GM21825 (cell line): ENCODE data around the gene TTLL9.
"Not testable (repeated sequence)": the region's sequence is repeated elsewhere in the genome, so short reads cannot be mapped to it uniquely, and the experiment has no call there.

Experiments used
- ATAC-seq: cut with Tn5 transposase; IDR thresholded peaks from one replicate; pipeline ENCODE4 v1.9.1; 2021; ENCODE audit warnings: mild to moderate bottlenecking, moderate library complexity; ENCODE audit not compliant: unreplicated experiment

TTLL9 gene

GRCh38 chr20:31915491-31916280 lies 45.3 kb downstream of the TTLL9 start:
- ATAC-seq, result no peak

DNA sequence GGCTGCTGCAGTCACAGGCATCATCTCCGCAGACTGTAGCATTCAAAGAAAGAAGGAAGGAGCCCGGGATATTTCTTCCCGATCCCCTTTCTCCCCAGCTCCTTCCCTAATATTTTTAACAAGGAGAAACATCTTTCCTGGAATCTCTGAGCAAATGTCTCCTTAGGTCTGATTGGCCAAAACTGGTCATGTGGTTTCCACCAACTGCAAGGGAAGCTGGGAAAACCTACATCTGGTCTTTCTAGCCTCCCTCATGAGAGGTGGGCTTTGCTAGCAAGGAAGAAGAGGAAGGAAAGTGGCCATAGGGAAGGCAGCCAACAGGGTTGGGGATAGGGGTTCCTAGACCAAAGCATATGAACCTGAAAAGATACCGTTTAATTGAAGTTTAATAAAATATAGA lies 46.3 kb downstream of the TTLL9 start:
- no peak for ATAC-seq

GRCh38 chr20:31917962-31918412 lies 47.6 kb downstream of the TTLL9 start:
- ATAC-seq, result not testable (repeated sequence)

DNA sequence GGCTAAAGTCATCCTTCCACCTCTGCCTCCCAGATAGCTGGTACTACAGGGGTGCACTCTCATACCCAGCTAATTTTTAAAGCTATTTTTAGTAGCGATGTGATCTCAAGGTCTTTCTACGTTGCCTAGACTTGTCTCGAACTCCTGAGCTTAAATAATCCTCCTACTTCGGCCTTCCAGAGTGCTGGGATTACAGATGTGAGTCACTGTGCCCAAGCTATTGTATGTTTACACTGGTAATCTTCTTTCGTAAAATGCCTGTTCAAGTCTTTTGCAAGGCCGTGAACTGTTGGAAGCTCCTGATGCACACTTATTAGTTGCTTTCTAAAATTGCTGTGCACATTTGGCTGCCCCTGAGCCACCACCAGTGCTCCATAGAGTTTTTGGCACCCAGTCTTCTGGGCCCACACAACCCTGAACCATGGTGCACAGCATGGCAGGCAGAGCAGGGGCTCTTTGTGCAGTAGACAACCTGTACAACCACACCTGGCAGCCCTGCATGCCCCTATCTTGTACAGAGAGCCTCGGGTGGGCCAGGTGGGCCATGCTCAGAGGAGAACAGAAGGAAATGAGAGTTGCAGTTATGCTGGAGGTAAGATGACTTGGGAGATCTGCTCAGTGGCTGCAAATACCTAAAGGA lies 48.2 kb downstream of the TTLL9 start:
- ATAC-seq, result no peak

DNA sequence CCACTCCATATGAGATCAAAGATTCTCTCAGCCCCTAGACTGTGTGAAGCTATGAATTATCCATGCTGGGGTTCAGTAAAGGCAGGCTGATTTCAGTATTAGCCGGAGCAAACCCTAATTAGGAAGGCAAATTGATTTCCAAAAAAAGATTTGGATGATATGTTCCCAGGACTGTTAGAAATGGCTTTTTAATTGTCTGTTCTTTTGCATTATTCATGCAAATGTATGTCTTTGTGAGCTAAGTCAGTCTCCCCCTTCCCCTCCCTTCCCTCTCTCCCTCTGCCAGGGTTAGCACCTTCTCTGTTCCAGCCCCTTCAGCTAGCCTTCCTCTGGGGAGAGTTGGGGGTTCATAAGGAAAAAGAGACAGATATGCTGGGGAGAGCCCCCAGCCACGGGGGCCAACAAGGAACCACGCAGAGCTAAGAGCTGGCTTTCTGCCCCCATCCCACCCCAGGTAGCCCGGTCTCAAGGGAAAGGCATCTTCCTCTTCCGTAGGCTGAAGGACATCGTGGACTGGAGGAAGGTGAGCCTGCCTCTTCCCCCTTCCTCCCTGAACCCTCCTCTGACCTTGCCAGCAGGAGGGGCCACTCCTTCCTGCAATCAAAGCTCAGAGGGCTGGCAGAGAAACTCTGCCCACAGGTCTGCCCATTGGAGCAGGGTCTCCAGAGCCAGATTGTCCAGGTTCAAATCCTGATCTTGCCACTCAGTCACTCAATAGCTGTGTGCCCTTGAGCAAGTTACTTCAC lies 49.1 kb downstream of the TTLL9 start:
- ATAC-seq, result no peak

GRCh38 chr20:31920275-31920855 lies 49.9 kb downstream of the TTLL9 start:
- no peak for ATAC-seq

DNA sequence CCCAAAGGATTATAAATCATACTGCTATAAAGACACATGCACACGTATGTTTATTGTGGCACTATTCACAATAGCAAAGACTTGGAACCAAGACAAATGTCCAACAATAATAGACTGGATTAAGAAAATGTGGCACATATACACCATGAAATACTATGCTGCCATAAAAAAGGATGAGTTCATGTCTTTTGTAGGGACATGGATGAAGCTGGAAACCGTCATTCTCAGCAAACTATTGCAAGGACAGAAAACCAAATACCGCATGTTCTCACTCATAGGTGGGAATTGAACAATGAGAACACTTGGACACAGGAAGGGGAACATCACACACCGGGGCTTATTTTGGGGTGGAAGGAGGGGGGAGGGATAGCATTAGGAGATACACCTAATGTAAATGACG lies 51.0 kb downstream of the TTLL9 start:
- not testable (repeated sequence) for ATAC-seq

DNA sequence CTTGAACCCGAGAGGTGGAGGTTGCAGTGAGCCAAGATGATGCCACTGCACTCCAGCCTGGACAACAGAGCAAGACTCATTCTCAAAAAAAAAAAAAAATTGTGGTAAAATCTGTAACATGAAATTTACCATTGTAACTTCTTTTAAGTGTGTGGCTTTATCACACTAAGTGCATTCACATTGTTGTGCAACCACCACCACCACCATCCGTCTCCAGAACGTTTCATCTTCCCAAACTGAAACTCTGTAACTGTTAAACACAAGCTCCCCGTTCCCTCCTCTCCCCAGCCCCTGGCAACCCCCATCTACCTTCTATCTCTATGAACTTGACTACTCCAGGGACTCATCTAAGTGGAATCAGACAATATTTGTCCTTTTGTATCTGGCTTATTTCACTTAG lies 51.7 kb downstream of the TTLL9 start:
- no peak for ATAC-seq

DNA sequence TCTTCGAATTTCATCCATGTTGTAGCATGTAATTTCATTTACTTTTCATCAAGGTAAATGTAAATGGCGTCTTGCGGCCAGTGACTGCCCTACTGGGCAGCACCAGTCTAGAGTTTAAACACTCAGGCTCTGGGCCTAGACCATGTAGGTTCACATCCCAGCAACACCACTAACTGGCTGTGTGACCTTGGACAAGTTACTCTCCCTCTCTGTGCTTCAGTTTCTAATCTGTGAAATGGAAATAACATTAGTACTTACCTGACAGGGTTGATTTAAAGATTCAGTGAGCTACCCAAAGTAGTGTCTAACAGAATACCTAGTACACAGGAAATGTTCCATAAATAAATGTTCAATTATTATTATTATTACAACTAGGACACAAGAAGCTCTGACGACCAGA lies 52.2 kb downstream of the TTLL9 start:
- ATAC-seq, result no peak

DNA sequence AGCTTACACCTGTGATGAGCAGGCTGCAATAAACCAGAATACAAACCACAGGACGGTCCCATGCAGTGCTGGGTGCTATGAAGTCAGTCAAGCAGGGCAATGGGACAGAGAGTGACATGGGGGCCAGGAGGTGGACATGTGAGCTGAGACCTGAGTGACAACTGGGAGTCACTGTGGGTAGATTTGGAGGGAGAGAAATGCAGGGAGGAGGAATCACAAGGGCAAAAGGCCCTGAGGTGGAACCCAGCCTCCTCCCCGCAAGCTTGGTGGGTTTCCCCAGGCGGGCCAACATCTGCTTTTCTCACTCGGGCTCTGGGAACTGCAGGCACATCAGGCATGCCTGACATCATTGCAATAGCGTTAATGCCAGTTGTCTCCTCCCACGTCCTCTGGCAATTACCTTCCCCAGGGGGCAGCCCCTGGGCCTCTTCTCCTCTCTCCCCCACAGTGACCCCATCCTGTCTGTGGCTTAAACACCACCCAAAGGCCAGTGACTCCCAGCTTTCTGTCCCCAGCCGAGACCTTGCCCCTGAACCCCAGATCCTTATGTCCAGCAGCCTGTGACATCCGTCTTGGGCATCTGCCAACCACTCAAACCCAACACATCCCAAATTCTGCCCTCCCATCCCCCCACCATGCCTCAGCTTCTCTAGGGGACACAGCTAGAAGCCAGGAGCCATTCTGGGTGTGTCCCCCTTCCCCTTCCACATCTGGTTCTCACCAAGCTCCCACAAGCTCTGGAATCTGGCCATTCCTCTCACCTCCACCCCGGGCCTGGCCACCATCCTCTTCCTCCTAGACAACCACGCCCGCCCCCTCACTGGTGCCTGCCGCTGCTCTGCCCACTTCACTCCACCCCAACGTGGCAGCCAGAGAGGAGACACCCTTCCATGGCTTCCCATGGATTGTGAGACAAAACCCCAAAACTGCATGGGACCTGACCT lies 53.2 kb downstream of the TTLL9 start:
- ATAC-seq, result peak; percentile 76

- ATAC-seq, result no peak
Measured at GRCh38 chr20:31924561-31924960, 54.1 kb downstream of the TTLL9 start.

DNA sequence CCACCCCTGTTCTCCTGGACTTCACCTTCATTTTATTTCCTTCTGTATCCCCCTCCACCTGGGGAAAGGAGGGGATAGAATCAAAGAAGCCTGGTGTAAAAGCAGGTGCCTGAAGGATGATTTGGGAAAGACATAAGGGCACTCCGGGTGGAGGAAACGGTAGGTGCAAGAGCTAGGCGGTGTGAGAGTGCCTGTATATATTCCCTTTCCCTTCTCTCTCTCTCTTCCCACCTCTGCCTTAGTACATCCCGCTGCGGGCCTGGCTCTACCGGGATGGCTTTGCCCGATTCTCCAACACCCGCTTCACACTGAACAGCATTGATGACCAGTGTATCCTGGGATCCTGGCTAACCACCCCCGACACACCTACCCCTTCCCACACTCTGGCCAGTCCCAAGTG lies 55.2 kb downstream of the TTLL9 start:
- ATAC-seq, result no peak

DNA sequence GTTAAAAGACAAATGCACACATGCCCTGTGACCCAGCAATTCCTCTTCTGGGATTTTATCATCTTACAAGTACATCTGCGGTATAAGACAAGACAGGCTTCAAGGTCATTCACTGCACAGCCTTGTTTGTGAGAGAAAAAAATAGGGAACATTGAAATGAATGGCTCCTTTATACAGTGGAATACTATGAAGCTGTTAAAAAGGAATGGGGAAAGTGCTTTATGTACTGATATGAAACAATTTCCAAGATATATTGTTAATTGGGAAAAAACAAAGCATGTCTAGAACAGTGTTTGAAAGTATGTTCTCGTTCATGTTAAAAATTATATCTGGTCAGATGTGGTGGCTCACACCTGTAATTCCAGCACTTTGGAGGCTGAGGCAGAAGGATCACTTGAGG lies 56.1 kb downstream of the TTLL9 start:
- no peak for ATAC-seq

- no peak for ATAC-seq
Measured at GRCh38 chr20:31927627-31928159, 57.3 kb downstream of the TTLL9 start.

DNA sequence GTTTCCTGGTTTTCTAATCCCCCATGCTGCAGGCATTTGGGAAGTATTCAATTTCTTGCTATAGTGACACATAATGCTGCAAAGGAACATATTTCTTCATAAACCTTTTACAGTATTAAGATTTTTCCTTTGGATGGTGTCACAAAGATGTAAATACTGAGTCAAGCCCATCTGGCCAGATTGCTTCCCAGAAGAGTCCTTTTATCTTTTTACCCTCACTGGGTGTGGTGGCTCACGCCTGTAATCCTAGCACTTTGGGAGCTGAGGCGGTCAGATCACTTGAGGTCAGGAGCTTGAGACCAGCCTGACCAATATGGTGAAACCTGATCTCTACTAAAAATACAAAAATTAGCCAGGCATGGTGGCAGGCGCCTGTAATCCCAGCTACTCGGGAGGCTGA lies 59.2 kb downstream of the TTLL9 start:
- not testable (repeated sequence) for ATAC-seq

DNA sequence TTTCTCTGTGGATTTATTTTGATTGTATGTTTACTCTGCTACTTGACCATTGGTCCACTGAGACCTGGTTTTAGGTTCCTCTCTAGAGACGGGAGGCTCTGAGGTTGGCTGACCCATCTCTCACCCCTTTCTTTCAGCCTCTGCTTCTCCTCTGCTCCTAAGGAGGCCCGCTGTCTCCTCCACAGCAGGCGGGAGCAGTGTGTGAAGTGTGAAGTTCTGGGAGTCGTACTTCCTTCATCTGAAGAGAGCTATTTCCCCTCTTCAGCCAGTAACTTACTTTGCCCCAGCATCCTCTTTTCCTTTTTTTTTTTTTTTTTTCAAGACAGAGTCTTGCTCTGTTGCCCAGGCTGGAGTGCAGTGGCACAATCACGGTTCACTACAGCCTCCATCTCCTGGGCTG lies 60.3 kb downstream of the TTLL9 start:
- no peak for ATAC-seq

DNA sequence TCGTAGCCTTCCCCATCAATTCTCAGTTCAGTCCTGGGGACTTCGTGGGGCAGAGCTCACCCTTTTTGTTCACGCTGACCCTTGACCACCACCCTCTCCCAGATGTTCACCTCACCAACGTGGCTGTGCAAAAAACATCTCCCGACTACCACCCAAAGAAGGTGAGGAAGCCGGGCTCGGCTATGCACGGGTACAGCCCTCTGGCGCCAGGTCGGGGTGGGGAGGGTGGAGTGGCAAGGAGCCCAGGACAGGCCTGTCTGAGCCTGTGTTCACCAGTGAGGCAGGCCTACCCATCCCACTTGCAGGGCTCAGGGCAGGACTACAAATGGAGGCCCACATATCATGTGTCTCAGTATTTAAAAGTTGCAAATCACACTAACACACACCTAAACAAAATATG lies 63.3 kb downstream of the TTLL9 start:
- no peak for ATAC-seq

DNA sequence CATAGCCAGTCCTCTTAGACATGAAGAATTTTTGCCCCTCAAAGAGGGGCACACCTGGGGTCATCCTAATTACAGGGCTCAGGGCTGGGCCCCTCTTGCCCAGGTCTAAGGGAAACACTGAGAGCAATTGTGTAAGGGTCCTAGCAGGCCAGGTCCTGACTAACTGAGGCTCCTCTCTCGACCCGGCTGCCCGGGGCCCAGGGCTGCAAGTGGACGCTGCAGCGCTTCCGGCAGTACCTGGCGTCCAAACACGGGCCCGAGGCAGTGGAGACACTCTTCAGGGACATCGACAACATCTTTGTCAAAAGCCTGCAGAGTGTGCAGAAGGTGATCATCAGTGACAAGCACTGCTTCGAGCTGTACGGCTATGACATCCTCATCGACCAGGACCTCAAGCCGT lies 64.1 kb downstream of the TTLL9 start:
- ATAC-seq, result no peak

DNA sequence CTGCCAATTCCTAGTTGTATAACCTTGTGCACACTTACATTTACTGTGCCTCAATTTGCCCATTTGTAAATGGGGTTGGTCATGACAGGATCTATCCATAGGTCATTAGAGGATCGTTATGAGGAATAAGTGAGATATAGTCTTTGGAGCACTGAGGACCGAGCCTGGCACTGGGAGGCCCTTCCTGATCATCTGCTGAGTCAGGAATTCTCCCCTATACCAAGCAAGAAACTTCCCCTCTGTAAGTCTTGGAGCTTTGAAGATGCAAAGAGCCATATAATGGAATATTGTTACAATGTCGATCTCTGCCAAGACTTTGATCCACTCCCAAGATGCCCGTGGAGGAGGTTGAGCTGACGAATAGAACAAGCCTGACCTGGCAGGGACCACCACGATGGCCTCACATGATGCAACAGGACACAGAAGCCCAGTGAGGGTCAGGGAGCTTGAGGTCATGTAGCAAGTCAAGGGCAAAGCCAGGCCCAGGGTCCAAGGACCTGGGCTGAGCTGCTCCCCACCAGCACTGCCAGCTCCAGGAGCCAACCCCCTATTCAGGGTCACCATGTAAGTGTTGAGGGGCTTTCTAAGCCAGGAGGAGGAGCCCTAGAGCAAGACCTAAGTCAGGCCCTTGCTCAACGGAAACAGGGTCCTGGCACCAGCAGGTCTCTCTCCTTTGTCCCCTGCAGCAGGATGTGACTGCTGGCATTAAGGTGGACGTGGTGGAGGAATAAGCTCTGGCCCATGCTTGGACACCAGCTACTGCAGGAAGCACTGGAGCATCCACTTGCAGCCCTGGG lies 64.7 kb downstream of the TTLL9 start:
- ATAC-seq, result no peak
